GM21447 (cell line): ENCODE measurements around the gene CAMK2B.

Experiments
- ATAC-seq: cut with Tn5 transposase; IDR thresholded peaks from one replicate; pipeline ENCODE4 v1.9.1; 2021; ENCODE audit not compliant: unreplicated experiment

Gene CAMK2B

DNA sequence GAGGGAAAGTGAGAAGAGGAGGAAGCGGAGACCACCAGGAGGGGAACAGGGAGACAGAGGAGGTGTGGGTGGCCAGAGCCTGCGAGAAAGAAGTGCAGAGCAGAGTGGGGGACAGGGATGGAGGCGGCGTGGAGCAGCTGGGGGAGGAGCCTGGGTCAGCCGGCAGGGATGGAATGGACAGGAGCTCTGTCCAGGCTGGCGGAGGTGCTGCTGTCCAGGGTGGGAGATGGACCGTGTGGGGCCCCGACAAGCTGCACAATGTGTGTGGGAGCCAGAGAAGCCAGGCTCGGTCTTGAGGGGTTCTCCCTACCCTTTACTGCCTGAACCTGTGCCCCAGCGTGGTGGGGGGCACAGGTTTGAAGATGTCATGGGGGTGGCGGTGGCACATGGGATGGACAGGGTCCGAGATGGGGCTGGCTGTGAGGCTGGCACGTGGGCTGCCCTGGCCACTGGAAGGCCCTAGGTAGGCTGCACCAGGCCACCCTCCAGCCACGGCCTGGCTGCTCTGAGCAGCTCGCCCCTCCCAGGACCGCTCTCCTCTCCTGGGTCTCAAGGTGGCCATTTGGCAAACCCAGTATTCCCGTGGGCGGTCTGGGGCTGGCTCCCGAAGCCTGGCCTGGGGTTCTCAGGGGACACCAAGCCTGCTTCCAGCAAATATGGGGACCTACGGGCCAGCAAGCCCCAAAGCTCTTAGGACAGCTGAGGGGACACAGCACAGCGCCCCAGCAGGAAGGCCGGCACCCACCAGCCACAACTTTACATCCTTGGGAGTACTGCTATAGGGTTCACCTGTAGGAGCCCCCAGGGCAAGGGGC, 92.3 kb downstream of the CAMK2B start:
- no peak for ATAC-seq

DNA sequence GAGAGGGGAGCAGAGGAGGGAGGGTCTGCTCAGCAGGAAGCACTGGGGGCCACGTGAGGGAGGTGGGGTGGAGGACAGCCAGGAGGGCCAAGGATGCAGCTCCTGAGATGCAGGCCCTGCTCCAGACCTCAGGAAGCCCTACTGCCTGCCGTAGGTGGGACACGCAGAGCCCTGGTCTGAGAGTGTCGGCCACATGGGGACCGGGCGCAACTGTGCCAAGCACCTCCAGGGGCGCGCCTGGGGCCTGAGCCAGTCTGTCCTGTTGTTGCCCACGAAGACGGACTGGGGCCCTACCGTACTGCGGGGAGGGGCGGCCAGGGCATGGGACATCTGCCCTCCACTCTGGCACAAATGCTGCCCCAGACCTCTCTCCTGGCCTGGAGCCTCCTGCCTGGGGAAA, 93.0 kb downstream of the CAMK2B start:
- no peak for ATAC-seq

DNA sequence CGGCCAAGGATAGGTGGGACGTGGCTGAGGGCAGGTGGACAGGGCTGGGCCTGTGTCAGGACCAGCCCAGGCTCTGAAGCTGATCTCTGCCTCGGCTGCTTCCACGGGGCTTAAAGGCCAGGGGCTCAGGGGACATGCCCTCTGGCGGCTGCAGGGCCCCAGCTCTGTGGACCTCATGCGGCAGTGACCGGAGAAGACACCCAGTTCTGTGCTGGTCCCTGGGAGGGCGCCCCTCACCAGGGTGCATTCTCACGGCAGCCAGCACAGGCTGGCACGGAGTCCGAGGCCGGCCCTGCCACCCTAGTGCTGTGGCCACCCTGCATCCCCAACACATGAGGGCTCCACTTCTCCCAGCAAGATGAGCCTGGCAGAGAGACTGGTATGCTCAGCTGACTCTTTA, 94.3 kb downstream of the CAMK2B start:
- ATAC-seq: no peak

DNA sequence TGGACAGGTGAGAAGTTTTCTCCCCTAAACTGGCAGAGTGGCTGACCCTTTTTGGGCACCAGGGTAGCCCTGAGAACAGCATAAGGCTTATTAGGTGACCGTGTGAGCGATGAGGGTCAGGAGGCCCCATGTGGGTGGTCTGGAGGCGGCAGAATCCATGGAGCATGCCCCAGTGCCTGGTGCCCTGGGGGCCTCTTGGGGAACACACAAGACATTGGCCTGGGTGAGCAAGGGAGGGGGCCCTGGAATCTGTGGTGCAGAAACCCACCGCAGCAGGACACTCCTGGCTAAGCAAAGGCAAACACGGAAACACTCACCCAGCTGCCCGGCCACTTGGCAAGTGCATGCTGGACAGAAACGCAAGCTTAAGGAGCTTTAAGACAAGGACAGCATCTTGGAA, 95.1 kb downstream of the CAMK2B start:
- no peak for ATAC-seq

DNA sequence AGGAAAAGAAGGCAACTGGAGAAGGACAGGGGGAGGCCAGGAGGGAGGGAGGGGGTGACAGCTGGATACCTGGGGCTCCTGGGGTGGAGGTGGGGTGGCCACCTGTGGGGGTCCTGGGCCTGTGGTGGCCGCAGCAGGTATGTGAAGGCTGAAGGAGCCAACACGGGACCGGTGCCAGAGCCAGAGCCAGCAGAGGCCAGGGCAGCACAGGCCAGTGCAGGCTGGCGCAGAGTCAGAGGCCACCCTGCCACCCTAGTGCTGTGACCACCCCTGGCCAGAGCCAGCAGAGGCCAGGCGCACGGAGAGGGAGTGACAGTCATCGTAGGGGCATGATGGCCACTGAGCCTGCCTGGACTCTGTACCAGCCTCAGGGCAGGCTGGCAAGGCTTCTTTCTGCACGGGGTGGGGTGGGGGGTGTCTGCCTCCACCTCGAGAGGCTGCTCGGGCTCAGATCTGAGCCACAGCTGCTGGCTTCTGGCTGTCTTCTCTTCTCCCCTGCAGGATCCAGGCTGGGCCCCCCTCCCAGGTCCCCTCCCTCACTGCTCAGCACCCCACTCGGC, 95.8 kb downstream of the CAMK2B start:
- ATAC-seq: no peak

DNA sequence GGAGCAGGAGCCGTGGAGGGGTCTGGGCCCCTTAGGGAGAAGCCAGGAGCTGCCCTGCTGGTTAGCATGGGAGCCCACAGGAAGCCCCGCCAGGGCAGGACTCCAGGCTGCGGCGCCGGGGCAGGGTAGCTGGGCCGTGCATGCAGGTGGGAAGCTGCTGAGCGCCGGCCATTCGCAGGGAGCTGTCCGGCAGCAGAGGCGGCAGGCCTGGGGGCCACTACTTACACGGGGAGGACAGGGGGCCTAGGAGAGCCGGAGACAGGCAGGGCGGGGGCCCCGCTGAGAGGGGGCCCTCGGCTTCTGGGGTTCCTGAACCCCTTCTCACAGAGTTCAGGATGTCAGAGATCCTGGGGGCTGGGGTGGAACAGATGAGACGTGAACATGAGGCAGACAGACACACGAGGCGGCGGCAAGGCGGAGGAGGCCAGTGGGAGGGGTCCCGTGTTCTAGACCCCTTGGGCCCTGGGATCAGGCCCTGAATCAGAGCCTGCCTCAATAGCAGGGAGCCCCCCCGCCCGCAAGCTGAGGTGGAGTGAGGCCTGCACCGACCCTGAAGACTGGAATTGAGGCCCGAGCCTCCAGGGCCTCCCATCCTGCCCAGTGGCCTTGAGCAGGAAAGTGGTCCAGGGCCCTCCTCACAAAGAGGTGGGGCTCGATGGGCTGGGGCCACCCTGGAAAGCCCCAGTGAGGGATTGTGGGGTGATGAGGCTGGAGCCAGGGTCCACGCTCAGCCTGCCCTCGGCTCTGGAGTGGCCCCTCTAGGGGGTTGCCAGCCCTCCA, 96.6 kb downstream of the CAMK2B start:
- no peak for ATAC-seq

DNA sequence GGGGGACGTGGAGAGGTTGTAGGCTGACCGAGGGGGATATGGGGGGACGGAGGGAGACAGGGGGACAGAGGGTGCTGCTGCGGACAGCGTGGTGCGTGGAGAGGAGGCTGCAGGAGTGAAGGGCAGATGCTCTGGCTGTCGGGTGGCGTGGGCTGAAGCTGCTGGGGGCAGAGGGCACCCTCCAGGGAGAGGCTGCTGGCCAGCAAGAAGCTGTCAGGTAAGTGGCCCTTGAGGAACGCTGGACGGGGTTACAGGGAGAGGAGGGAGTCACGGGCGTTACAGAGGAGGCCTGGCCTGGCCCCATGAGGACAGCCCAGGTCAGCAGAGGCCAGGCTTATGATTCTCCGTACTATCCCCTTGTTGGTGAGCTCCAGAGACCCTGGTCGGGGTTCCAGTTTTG, 97.5 kb downstream of the CAMK2B start:
- no peak for ATAC-seq

DNA sequence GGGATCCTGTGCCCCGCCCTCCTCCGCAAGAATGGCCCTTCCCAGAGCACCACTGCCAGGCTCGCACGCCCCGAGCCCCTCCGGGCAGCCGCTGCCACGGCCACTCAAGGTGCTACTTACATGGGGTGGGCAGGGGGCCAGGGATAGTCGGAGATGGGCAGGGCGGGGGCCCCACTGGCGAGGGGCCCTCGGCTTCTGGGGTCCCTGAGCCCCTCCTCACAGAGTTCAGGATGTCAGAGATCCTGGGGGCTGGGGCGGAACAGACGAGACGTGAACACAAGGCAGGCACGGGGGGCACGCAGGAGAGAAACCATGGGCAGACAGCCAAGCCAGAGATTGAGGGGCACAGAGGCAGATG, 99.0 kb downstream of the CAMK2B start:
- ATAC-seq: no peak

DNA sequence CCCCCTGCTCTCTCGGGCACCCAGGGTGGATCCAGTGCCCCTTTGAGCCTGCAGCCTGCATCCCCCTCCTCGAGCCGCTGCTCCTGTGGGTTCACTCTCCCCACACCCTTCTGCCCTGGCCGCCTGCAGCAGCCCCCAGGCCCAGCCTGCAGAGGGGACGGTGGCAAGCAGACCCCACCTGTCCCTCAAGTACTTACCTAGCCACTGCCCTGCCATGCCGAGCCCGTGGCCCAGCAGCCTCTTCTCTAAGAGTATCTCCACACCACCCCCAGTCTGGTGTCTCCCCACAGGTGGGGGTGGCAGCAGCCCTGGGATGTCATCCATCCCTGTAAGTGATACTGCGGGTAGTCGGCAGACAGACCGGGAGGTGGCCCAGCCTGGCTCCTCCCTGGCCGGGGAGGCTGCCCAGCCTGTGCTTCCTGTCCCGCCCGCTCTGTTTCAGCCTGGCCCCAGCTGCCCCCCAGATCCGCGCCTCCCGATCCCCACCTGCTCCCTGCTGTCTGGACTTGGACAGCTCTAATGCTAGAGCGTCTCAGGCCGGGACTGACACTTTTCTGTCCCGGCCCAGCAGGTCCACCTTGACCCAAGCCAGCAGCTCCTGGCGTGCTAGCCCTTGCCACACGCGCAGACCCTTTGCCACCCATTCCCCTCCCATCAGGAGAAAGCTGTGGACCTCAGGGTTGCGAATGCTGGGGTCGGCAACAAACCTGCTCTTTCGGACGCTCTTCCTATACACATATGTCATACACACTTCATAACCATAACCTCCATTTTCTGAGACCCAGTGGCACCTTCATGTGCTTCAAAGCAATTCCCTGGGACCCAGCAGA, 99.6 kb downstream of the CAMK2B start:
- no peak for ATAC-seq

DNA sequence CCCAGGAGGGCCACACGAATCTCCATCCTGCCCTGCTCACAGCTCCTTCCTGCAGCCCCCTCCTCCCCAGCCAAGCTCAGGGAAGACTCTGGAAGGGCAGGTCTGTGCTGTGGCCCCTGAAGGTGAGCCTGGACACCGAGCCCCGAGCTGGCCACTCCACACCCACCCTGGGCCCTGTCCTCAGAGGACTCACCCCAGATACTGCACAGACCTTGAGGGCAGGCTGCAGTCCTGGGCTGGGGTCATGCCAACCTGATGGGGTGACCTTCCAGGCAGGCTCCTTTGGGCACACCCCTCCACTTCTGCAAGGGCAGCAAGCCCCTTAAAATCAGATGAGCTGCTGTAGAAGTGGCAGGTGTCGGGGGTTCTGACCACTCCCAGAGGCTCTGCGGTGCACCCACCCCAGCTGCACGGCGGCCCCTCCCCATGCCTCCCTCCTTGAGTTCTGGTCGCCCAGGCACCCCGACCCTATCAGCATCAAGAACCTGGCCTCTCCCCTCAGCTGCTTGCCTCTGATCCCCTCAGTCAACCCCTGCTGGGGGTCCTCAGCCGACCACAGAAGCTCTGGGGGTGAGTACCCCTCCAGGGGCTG, 100.3 kb downstream of the CAMK2B start:
- ATAC-seq: no peak

DNA sequence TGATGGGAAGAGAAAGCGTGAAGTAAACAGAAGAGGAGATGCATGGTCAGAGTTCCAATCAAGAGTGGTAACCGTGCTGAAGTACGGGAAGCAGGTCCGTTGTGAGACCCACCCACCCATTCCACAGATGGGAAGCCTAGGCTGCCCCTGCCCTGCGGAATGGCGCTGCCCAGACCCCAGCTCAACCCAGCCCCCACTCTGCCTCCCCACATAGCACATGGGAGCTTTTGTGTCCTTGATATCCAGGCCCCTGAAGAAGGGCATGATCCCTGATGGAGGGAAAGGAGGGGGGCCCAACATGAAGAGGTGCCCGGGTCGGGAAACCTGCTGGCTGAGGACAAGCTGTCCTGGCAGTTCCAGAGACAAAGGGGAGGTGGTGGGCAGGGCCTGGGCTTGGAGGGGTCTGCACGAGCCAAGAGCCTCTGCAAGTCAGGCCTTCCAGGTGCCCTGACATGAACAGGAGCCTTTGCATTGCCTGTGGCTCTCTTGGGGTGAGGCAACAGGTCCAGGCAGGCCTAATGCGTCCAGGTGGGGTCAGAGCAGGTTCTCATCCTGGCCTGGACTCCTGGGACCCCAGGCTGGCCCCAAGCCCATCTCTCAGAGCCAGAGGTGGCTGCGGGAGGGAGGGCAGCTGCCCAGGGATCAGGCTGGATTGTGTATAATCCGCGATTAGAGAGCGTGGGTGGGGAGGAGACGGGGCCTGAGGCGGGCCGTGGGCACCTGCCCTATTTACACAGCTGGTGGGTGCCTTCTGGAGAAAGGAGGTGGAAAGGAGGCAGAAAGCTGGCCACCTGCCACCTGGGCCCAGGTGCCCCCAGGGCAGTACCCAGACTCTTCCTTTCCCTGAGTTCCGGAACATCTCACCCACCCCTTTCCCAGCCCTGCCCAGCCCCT, 101.1 kb downstream of the CAMK2B start:
- no peak for ATAC-seq

DNA sequence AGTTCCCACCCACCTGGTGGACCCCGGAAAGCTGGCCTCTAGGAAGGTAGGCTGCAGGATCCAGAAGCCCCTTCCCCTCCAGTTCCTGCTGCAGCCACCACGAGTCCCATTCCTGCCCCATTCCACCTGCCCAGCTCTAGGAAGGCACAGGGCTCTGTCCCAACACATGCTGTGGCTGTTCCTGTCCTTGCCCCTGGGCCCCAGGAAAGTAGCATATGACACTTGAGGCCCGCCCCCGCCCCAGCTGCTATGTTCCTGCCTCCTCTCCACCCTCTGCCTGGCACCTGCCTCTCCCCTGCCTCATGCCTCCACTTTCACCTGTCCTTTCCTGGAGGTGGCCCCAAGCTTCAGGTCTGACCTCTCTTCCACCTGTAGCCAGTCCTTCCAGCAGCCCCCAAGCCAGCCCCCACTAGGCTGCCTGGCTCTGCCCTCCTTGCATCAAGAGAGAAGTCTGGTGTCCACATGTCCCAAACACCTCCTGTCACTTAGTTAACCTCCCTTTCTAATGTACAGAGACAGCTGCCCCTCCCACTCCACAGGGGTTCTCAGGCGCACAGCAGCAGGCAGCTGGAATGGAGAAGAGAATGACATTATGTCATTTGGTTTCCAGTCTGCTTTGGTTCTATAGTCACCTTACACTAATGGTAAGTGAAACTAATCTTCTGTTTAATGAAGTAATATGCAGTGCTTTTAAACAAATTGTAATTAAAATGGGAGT, 101.9 kb downstream of the CAMK2B start:
- ATAC-seq: no peak

DNA sequence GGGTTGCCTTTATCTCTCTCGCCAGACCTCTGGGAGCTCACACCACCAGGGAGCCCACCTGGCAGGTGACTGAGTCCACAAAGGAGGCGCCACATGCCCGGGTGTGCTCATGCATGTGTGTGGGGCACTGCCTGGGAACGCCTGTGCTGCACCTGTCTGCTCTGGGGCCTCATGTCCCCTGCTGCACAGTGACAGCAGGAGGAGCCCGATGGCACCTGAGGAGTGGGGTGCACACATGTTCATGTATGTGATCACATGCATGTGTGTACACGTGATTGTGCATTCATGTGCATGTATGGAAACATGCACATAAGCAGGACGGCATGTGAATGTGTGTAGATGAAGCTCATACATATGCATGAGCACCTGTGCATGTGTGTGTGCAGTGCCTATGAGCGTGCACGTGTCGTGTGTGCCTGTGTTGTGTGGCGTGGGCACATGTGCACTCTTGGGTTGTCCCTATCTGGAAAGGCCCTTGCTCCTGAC, 102.6 kb downstream of the CAMK2B start:
- ATAC-seq: no peak

DNA sequence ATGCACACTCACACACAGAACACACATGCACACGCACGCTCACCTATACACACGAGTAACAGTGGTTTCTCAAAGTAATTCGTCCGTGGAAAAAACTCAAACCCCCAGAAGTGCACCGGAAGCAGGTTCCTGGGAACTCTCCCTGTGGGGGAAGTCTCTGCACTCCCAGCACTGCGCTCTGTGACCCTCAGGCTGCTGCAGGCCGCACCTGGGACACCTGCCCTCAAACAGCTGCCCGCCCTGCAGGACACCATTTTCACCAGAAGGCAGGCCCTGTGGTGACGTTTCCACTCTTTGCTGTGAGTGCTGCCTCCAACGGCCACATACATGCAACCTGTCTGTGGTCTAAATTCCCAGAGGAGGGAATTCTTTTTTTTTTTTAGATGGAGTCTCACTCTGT, 103.3 kb downstream of the CAMK2B start:
- no peak for ATAC-seq

DNA sequence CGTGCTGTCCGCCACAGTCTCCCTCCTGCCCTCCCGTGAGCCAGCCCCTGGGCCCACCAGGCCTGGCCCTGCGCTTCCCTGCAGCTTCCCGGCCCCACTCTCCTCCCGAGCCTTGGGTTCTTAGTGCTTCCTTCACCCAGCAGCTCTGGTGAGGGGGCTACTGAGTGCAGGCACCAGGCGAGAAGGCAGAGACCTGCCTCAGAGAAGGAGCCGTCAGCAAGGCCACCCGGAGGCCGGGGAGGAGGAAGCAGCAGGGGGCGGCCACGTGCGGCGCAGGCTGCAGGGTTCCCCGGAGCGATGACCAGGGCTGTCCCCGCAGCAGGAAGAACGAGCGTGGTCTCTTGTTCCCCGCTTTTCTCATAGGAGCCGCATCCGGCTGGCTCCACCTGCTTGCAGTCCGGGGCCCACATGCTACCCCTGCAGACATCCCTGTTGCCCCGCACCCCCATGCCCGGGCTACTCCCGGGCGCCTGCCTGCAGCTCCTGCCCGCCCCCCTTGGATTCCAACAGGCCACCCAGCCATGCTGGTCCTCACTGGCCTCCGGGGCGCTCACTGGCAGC, 104.1 kb downstream of the CAMK2B start:
- ATAC-seq: no peak

DNA sequence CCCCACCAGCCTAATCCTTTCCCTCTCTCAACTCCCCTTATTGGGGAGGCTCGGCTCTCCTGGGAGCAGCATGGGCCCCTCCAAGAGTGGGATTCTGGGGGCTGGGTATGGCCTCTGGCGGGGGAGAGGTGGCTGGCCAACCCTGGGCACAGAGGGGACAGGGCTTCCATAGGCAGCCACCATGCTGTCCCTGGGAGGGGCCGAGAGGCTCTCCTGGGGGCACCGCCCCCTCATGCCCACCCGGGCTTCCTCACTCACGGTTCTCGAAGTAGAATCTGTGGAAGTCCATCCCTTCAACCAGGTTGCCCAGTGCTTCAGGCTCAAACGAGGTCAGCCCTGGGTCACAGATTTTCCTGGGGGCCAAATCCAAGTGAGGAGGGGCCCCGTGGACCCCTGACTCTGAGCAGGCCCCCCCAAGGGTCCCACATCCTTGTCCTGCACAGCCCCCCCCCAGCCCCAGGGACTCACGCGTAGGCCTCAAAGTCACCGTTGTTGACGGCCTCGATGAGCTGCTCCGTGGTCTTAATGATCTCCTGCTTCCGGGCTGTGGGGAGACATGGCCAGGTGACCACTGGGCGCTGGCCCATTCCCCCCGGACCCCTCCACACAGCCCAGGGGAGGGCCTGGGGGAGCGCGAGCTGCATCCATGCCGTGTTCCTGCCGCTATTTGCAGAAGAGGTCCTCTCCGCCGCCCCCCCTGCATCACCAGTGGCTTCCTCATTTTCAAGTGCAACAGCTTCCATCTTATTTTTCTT, 104.9 kb downstream of the CAMK2B start:
- no peak for ATAC-seq

DNA sequence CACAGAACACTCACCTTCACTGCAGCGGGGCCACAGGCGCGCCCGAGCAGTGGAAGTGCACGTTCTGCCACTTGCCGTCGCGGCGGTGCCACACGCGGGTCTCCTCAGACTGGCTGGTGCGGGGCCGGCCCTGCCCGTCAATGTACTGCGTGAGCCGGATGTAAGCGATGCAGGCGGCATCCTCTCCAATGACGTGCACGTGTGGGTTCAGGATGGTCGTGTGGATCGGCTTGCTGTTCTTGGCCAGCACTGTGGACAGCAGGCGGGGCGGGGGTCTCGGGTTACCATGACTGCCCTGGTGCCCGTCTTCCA, 105.4 kb downstream of the CAMK2B start:
- no peak for ATAC-seq

DNA sequence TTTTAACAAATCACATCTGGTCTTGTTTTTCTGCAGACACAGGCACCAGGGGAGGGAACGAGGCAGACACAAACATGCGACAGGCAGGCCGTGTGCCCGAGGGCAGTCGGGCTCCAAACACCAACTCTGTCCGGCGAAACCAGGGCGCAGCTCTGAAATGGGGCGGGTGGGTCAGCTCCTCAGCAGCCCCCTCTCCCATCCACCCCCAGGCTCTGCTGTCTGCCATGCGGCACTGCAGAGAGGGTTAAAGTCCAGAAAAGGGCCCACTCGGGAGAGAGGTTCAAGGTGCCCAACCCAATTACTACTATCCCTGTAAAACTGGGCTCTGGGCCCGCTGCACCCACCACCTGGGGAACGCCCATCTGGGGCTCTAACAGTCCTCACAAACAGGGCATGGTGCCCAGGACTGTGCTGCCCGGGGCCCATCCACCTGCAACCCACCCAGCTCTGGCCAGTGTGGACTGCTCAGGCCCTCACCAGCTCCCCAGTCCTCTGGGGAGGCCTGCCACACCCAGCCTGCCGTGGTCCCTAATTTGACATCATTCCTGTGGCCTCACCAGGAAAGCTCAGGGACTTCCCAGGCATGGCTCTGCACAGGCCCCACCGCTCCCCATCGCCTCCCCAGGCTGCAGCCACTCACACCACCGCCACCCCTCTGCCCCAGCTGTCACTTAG, 105.9 kb downstream of the CAMK2B start:
- ATAC-seq: no peak
